ENCODE results near the gene CCHCR1.
"Not testable (repeated sequence)": the region's sequence is repeated elsewhere in the genome, so short reads cannot be mapped to it uniquely, and the experiment has no call there.

Gene CCHCR1

GRCh38 chr6:31183859-31184258 is 26.3 kb upstream of the CCHCR1 start:
- DNase-seq (ENCODE audit: low read depth, low spot score), result not testable (repeated sequence)

GRCh38 chr6:31183287-31183686 is 25.7 kb upstream of the CCHCR1 start:
- not testable (repeated sequence) for DNase-seq (ENCODE audit: low read depth, low spot score)

- no peak for DNase-seq (ENCODE audit: low read depth, low spot score)
Measured at GRCh38 chr6:31180500-31180899, 22.9 kb upstream of the CCHCR1 start.

- no peak for DNase-seq (ENCODE audit: low read depth, low spot score)
Measured at GRCh38 chr6:31179896-31180295, 22.3 kb upstream of the CCHCR1 start.

DNA sequence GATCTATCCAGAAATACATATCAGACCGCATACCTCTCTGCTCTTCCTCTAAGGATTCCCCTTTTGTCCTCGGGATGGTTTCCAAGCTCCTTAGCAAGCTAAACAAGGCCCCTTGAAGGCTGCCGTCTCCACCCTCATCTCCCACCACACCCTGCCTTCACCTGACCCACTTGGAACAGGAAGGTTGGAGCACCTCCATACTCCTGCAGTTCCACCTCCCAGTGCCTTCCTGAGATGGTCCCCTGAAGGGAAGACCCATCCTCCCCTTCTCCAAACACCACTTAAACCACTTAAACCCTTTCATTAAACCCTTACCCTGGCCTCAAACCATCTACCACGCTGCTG is 21.4 kb upstream of the CCHCR1 start:
- DNase-seq (ENCODE audit: low read depth, low spot score), result no peak

GRCh38 chr6:31178143-31179041 is 20.8 kb upstream of the CCHCR1 start:
- DNase-seq (ENCODE audit: low read depth, low spot score), result no peak

GRCh38 chr6:31175971-31176370 is 18.4 kb upstream of the CCHCR1 start:
- DNase-seq (ENCODE audit: low read depth, low spot score), result no peak

GRCh38 chr6:31174378-31174777 is 16.8 kb upstream of the CCHCR1 start:
- DNase-seq (ENCODE audit: low read depth, low spot score), result no peak

GRCh38 chr6:31173406-31173805 is 15.8 kb upstream of the CCHCR1 start:
- DNase-seq (ENCODE audit: low read depth, low spot score), result no peak

GRCh38 chr6:31172973-31173384 is 15.4 kb upstream of the CCHCR1 start:
- DNase-seq (ENCODE audit: low read depth, low spot score), result no peak

GRCh38 chr6:31171931-31172905 is 14.6 kb upstream of the CCHCR1 start:
- DNase-seq (ENCODE audit: low read depth, low spot score), result no peak

DNA sequence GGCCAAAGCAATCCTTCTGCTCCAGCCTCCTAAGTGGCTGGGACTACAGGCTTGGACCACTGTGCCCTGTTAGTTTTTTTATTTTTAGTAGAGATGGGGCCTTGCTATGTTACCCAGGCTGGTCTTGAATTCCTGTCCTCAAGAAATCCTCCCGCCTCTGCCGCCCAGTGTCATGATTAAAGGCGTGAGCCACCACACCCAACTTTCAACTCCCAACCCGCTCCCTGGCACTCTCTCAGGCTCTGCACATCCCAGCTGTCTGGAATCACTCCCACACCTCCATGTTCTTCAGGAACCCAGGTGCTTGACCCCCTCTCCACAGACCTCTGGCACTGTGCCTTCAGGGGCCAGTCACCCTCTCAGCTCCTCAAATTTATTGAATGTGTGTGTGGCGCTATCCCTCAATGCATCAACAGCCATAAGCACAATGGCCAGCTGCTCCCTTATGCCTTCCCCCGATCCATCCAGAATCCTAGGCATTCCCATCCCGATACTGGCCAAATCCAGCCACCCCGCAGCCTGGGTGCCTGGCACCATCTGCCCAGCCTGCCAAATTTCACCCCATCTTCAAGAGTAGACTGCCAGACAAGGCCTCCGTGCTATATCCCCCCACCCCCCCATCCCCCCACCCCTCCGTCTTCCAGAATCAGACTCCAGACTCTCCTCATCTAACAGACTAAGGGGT is 13.5 kb upstream of the CCHCR1 start:
- DNase-seq (ENCODE audit: low read depth, low spot score), result no peak

- no peak for DNase-seq (ENCODE audit: low read depth, low spot score)
Measured at GRCh38 chr6:31170600-31170881, 12.9 kb upstream of the CCHCR1 start, which contains the start of gene POU5F1. TSS of gene POU5F1 (minus strand) at chr6:31170682. CDS start at chr6:31170620, 62 bp downstream.

DNA sequence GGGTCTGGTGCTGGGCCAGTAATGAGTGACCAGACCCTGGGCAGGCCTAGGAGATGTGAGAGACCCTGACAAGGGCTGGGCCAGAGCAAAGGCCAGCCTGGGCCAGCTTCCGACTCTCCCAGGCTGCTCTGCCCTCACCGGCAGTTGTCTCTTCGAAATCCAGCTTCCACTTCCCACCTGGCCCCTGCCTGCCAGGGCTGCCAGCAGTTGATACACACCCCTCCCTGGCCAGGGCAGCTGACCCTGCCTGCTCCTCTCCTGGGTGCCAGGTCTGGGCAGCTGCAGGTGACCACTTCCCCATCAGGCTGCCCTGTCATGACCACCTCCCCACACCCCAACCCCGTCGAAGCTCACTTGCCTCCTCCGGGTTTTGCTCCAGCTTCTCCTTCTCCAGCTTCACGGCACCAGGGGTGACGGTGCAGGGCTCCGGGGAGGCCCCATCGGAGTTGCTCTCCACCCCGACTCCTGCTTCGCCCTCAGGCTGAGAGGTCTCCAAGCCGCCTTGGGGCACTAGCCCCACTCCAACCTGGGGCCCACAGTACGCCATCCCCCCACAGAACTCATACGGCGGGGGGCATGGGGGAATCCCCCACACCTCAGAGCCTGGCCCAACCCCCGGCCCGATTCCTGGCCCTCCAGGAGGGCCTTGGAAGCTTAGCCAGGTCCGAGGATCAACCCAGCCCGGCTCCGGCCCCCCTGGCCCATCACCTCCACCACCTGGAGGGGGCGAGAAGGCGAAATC is 12.4 kb upstream of the CCHCR1 start:
- DNase-seq (ENCODE audit: low read depth, low spot score), result not testable (repeated sequence)

DNA sequence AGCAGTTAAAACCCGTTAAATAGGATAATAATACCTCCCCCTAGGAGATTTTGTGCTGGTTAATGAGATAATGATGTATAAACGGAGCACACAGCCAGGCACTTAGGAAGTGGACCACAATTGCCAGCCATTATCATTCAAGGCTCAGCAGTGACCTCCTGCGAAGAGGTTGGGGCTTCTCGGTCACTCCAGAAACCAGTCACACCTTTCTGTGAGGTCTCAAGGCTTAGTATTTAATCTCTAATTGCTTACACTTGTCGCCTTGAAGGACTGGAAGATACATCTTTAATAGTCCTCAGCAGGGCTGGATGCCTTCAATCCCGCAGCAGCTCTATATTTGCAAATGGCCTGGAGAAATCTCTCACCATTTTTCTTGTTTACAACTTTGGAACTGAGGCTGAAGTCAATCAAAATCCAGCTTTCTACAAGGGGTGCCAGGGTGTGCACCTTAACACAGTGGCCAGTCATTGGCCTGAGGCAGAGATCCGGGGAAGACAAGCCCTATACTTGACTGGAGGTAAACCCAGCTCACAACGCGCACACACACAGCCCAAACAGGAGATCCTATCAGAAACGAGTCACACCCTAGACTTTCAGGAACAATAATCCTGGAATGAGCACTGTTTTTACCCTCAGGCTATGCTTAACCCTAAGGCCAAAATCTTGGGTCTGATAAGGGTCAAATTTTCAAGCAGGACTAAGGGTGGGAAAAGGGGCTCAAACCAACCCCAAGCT is 11.7 kb upstream of the CCHCR1 start:
- DNase-seq (ENCODE audit: low read depth, low spot score), result no peak

GRCh38 chr6:31168606-31169005 is 11.0 kb upstream of the CCHCR1 start:
- DNase-seq (ENCODE audit: low read depth, low spot score), result no peak

DNA sequence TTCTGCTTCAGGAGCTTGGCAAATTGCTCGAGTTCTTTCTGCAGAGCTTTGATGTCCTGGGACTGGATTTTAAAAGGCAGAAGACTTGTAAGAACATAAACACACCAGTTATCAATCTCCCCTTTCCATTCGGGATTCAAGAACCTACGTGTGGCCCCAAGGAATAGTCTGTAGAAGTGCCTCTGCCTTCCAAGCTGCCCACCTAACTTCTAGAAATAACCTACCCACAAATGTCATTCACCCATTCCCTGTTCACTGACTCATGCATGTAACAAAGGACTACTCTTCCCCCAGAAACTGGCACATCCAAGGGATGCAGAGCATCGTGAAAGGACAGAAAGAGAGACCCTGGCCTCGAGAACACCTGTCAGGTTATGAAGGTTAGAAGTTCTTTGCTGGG is 8.4 kb upstream of the CCHCR1 start:
- no peak for DNase-seq (ENCODE audit: low read depth, low spot score)

DNA sequence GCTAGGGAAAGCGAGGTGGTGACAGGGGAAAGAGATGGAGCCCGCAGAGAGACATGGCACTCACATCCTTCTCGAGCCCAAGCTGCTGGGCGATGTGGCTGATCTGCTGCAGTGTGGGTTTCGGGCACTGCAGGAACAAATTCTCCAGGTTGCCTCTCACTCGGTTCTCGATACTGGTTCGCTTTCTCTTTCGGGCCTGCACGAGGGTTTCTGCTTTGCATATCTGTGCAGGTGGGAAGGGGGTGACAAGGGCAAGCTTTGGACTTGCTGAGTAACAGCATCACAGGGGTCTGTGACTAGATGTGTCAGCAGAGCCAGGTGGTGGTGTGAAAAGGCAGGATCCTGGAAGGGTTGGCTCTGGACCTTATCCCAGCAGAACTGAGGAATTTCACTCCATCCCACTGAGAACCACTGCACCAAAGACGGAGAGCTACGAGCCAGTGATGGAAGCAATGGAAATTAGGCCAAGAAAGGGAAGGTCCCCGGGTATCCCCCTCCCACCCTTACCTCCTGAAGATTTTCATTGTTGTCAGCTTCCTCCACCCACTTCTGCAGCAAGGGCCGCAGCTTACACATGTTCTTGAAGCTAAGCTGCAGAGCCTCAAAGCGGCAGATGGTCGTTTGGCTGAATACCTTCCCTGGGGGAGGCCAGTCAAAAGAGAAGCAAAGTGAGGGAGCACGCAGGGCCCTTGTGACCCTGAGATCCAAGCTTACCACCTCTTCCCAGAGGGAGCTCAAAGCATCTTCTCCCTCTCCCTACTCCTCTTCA is 7.6 kb upstream of the CCHCR1 start:
- not testable (repeated sequence) for DNase-seq (ENCODE audit: low read depth, low spot score)

- not testable (repeated sequence) for DNase-seq (ENCODE audit: low read depth, low spot score)
Measured at GRCh38 chr6:31164475-31165063, 7.0 kb upstream of the CCHCR1 start.
